GM21576 (cell line): Measurements from ENCODE around the gene CEP131.

Experiments used
- ATAC-seq: cut with Tn5 transposase; IDR thresholded peaks from one replicate; pipeline ENCODE4 v1.9.1; 2021; ENCODE audit warnings: mild to moderate bottlenecking, moderate library complexity; ENCODE audit not compliant: unreplicated experiment

The CEP131 gene

GRCh38 chr17:81251709-81252301 lies 29.0 kb upstream of the CEP131 start:
- no peak for ATAC-seq

GRCh38 chr17:81251094-81251708 lies 28.4 kb upstream of the CEP131 start:
- no peak for ATAC-seq

GRCh38 chr17:81250286-81251093 lies 27.7 kb upstream of the CEP131 start:
- ATAC-seq, result no peak

- ATAC-seq, result no peak
Observed at GRCh38 chr17:81249223-81250040, 26.7 kb upstream of the CEP131 start.

- no peak for ATAC-seq
Observed at GRCh38 chr17:81248649-81249048, 25.9 kb upstream of the CEP131 start.

- no peak for ATAC-seq
Observed at GRCh38 chr17:81247339-81247990, 24.7 kb upstream of the CEP131 start.

GRCh38 chr17:81246679-81247338 lies 24.0 kb upstream of the CEP131 start:
- no peak for ATAC-seq

GRCh38 chr17:81246343-81246670 lies 23.5 kb upstream of the CEP131 start:
- ATAC-seq, result no peak

GRCh38 chr17:81245665-81246342 lies 23.0 kb upstream of the CEP131 start:
- no peak for ATAC-seq

- no peak for ATAC-seq
Observed at GRCh38 chr17:81245024-81245664, 22.4 kb upstream of the CEP131 start.

- ATAC-seq, result no peak
Observed at GRCh38 chr17:81244358-81245023, 21.7 kb upstream of the CEP131 start.

GRCh38 chr17:81243333-81243664 lies 20.5 kb upstream of the CEP131 start:
- ATAC-seq, result no peak

- no peak for ATAC-seq
Observed at GRCh38 chr17:81242421-81243332, 19.9 kb upstream of the CEP131 start.

- no peak for ATAC-seq
Observed at GRCh38 chr17:81241648-81242420, 19.1 kb upstream of the CEP131 start.

- ATAC-seq, result no peak
Observed at GRCh38 chr17:81241203-81241602, 18.4 kb upstream of the CEP131 start.

GRCh38 chr17:81240761-81241160 lies 18.0 kb upstream of the CEP131 start:
- no peak for ATAC-seq
